Hepatocyte (in vitro differentiated cells): ENCODE results near the gene CDC34.

Experiments
- CTCF ChIP-seq: fragments of 200-600 bp; sonication (generic); IDR thresholded peaks from 2 replicates; pipeline ENCODE4 v1.5.1; 2016; ENCODE audit warnings: antibody characterized with exemption, mild to moderate bottlenecking; ENCODE audit not compliant: poor library complexity
- EZH2 ChIP-seq: fragments of 200-600 bp; sonication (generic); IDR thresholded peaks from 2 replicates; pipeline ENCODE4 v1.6.1; 2016; ENCODE audit warnings: antibody characterized with exemption, mild to moderate bottlenecking, borderline replicate concordance
- EZH2phosphoT487 ChIP-seq: fragments of 200-600 bp; sonication (generic); IDR thresholded peaks from one replicate; pipeline ENCODE4 v1.6.1; 2018; ENCODE audit warnings: antibody characterized with exemption, mild to moderate bottlenecking, low read depth, moderate library complexity; ENCODE audit not compliant: unreplicated experiment, severe bottlenecking

DNA sequence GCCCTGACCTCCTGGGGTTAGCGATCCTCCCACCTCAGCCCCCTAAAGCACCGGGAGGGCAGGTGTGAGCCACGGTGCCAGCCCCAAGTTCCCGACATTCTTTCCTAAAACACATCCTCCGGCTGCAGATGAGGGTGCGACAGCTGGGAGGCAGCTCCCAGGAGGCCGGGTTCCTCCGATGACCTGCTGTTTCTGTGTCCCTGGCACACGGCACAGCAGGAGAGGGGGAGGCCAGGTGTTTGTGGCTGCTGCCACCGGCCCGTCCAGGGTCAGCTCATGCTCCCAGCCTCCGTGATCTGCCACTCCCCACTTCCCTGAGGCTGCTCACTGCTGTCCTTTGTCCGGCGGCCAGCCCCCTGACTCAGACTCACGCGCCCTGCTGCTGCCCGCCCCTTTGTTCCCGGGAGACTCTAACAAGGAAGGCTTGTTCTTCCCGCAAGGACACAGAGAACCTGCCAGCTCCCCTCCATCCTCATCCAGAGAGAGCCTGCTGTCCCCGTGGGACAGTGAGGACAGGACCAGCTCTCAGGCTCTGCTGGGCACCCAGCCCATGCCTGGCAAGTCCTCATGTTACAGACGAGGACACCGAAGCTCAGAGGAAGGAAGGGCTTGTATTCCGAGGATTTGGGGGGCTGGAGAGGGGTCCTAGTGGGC lies 45.9 kb upstream of the CDC34 start:
- TF ChIP-seq CTCF = no peak
- no peak for TF ChIP-seq EZH2phosphoT487
- no peak for TF ChIP-seq EZH2
